BLaER1 treated with 17β-estradiol and CSF1 and Interleukin-3, amounts not matched to agents 10 nM and 100 nM (cell line): ENCODE results near the gene TAF11L12.
"Not testable (repeated sequence)": the region's sequence is repeated elsewhere in the genome, so short reads cannot be mapped to it uniquely, and the experiment has no call there.

Experiments
- H3K27ac ChIP-seq, 11 experiments: shearing (Covaris generic); formaldehyde crosslinking; 2 replicates each; pipeline ENCODE4 v1.8.1; 2022
- H3K27me3 ChIP-seq, 11 experiments: shearing (Covaris generic); formaldehyde crosslinking; 2 replicates each; pipeline ENCODE4 v1.8.1; 2022
- H3K36me3 ChIP-seq, 11 experiments: shearing (Covaris generic); formaldehyde crosslinking; 2 replicates each; pipeline ENCODE4 v1.8.1; 2022
- H3K4me1 ChIP-seq, 10 experiments: shearing (Covaris generic); formaldehyde crosslinking; 2 replicates each; pipeline ENCODE4 v1.8.1; 2022
- H3K4me2 ChIP-seq, 11 experiments: shearing (Covaris generic); formaldehyde crosslinking; 2 replicates each; pipeline ENCODE4 v1.8.1; 2022
- H3K4me3 ChIP-seq, 10 experiments: shearing (Covaris generic); formaldehyde crosslinking; 2 replicates each; pipeline ENCODE4 v1.8.1; 2022
- H3K9ac ChIP-seq, 11 experiments: shearing (Covaris generic); formaldehyde crosslinking; 2 replicates each; pipeline ENCODE4 v1.8.1; 2022
- H3K9me3 ChIP-seq, 11 experiments: shearing (Covaris generic); formaldehyde crosslinking; replicated peaks in 1 of 11; 2 replicates each; pipeline ENCODE4 v1.8.1; 2022
- H4K20me1 ChIP-seq, 11 experiments: shearing (Covaris generic); formaldehyde crosslinking; 2 replicates each; pipeline ENCODE4 v1.8.1; 2022
- Cebpa-rat ChIP-seq, 11 experiments: shearing (Covaris generic); IDR thresholded peaks; 2 replicates each; pipeline ENCODE4 v1.8.1; 2022

The TAF11L12 gene

DNA sequence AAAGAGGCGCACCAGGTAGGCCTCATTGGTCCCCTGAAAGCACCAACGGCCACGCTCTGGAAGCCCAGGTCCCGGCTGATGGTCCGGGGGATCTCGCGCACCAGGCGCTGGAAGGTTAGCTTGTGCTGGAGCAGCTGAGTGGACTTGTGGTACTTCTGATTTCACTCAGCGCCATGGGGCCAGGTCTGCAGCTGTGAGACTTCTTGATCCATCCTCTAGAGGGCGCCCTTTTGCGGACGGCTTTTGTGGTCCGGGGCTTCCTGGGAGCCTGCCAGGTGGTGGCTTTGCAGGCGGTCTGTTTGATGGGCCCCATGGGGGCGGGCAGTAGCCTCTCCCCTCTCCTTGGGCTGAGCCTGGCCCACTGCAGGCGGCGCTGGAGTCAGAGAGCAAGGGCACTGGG is 10.4 kb downstream of the TAF11L12 start:
- TF ChIP-seq Cebpa-rat (IDR thresholded peaks at IDR 0.05), result no peak
- peaks cover 0 to 16% (median 10%) of the 10 kb centered on the region in 10 experiments; a peak in 14 of 20 replicates for H3K4me1 ChIP-seq
- peak overlapping the region in 9 of 11 experiments; percentile 31 to 69 (median 53); a peak in 18 of 22 replicates for H3K4me2 ChIP-seq
- no peaks in the 10 kb centered on the region for H3K36me3 ChIP-seq
- H4K20me1 ChIP-seq, result no peaks in the 10 kb centered on the region
- peaks cover 0 to 4% (median 0%) of the 10 kb centered on the region in 11 experiments; a peak in 4 of 22 replicates for H3K27me3 ChIP-seq
- 0 out of 22 replicates have a peak, but pooled peaks cover 0 to 4% (median 0%) of the 10 kb centered on the region in 11 experiments for H3K9me3 ChIP-seq
- no peak overlapping the region for H3K4me3 ChIP-seq
- H3K27ac ChIP-seq, result no peak overlapping the region
- H3K9ac ChIP-seq, result no peak overlapping the region

DNA sequence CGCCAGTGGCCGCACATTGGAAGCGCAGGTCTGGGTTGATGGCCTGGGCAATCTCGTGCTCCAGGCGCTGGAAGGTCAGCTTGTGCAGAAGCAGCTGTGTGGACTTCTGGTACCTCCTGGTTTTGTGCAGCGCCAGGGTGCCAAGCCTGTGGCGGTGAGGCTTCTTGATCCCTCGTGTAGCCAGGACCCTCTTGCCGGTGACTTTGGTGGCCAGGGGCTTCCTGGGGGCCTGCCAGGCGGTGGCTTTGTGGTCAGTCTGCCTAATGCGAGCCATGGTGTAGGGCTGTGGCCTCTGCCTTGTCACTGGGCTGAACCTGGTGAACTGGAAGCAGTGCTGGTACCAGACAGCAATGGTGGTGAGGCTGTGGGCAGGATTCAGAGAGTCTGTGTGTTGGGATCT is 15.5 kb downstream of the TAF11L12 start:
- H3K9me3 ChIP-seq, result 0 out of 22 replicates have a peak, but pooled peaks cover 0 to 2% (median 0%) of the 10 kb centered on the region in 11 experiments
- peaks cover 0 to 3% (median 0%) of the 10 kb centered on the region in 11 experiments; a peak in 3 of 22 replicates for H3K27me3 ChIP-seq
- no peaks in the 10 kb centered on the region for H3K36me3 ChIP-seq
- H3K4me3 ChIP-seq, result no peak overlapping the region
- H3K4me2 ChIP-seq, result no peak overlapping the region
- no peaks in the 10 kb centered on the region for H4K20me1 ChIP-seq
- no peak for TF ChIP-seq Cebpa-rat (IDR thresholded peaks at IDR 0.05)
- H3K4me1 ChIP-seq, result peaks cover 0 to 2% (median 1%) of the 10 kb centered on the region in 10 experiments; a peak in 14 of 20 replicates
- H3K27ac ChIP-seq, result no peak overlapping the region
- H3K9ac ChIP-seq, result no peak overlapping the region

DNA sequence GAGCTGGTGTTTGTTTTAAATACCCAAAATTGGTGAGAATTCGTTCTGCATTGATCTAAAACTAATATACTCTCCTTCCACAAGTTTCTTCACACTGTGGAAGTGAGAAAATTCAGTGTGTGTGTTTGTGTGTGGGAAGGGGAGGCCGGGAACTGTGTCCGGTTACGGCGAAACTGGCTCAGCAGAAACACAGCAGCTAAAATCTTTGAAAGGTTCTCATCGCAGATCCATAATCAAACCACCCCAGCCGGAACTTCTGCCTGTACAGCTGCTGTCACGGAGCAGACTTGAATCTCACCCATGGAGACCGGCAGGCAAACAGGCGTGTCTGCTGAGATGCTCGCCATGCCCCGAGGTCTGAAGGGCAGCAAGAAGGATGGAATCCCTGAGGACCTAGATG is 21.6 kb downstream of the TAF11L12 start, which contains the start of gene TAF11L13:
Gene TAF11L13 (plus strand): TSS at position 301 of the 400 bp plus-strand sequence.
- not testable (repeated sequence) for H4K20me1 ChIP-seq, H3K4me3 ChIP-seq

GRCh38 chr5:17634160-17634559 is 24.0 kb downstream of the TAF11L12 start, which contains the start of gene TAF11L14:
Gene TAF11L14, plus strand, starts transcription at chr5:17634460.
- Histone ChIP-seq H3K36me3 (no peaks in the 10 kb centered on the region), H3K9ac (no peak within 1 kb of the TSS), H3K27ac (no peak within 1 kb of the TSS), H4K20me1 (no peaks in the 10 kb centered on the region), H3K4me3 (no peak within 1 kb of the TSS), H3K4me2 (no peak within 1 kb of the TSS), H3K27me3 (no peaks in the 10 kb centered on the region), H3K9me3 (no peaks in the 10 kb centered on the region), H3K4me1 (no peaks in the 10 kb centered on the region)
- TF ChIP-seq Cebpa-rat (IDR thresholded peaks at IDR 0.05), result no peak

More for the DNA sequence above, 21.6 kb downstream of the TAF11L12 start, which contains the start of gene TAF11L13:
- H3K4me1 ChIP-seq, H3K9me3 ChIP-seq, H3K27ac ChIP-seq, H3K4me2 ChIP-seq, H3K27me3 ChIP-seq, H3K36me3 ChIP-seq, H3K9ac ChIP-seq: not testable (repeated sequence)

- H3K9ac ChIP-seq, H3K27ac ChIP-seq, H3K27me3 ChIP-seq, H3K36me3 ChIP-seq, H3K4me2 ChIP-seq, H3K4me3 ChIP-seq, H3K9me3 ChIP-seq, H4K20me1 ChIP-seq, H3K4me1 ChIP-seq: not testable (repeated sequence)
Observed at GRCh38 chr5:17649232-17649631, 39.0 kb downstream of the TAF11L12 start.

DNA sequence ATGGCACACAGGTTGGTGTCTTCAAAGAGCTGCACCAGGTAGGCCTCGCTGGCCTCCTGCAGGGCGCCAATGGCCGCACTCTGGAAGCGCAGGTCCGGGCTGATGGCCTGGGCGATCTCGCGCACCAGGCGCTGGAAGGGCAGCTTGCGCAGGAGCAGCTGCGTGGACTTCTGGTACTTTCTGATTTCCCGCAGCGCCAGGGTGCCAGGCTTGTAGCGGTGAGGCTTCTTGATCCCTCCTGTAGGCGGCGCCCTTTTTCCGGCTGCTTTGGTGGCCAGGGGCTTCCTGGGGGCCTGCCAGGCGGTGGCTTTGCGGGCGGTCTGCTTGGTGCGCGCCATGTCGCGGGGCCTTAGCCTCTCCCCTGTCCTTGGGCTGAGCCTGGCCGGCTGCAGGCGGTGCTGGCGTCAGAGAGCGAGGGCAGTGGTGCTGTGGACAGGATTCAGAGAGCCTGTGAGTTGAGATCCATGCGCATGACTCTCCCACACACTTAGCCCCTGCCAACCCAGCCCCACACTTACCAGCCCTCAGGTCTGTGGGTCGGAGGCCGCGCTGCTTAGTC is 45.1 kb downstream of the TAF11L12 start:
- H3K27ac ChIP-seq, H3K4me2 ChIP-seq, H3K36me3 ChIP-seq, H3K27me3 ChIP-seq, H3K4me3 ChIP-seq, H3K4me1 ChIP-seq, H4K20me1 ChIP-seq, H3K9ac ChIP-seq: not testable (repeated sequence)
- peaks cover 0 to 16% (median 5%) of the 10 kb centered on the region in 11 experiments; a peak in 5 of 22 replicates for H3K9me3 ChIP-seq

DNA sequence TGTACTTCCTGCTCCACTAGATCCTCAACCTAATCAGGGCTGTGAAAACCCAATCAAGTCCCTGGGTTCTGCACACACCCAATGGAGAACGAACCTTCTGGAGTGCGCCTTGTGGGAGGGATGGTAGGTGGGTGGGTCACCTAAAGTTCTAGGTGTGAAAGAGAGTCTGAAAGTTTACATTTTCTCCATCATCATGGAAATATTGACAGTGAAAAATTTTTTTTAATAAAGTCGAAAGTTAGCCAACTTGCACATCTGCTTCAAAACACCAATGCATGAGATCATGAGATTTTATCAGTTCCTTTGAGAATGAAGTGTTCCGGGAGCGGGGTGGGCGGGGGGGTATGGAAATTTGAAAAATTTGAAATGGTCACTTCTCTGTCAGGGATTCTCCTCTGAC is 45.7 kb downstream of the TAF11L12 start:
- no peaks in the 10 kb centered on the region for H3K27me3 ChIP-seq
- no peak overlapping the region for H3K9ac ChIP-seq
- H3K36me3 ChIP-seq, result no peaks in the 10 kb centered on the region
- no peak overlapping the region for H3K4me2 ChIP-seq
- no peaks in the 10 kb centered on the region for H3K4me1 ChIP-seq
- H3K27ac ChIP-seq, result no peak overlapping the region
- H3K4me3 ChIP-seq, result no peak overlapping the region
- H3K9me3 ChIP-seq, result peaks cover 0 to 16% (median 6%) of the 10 kb centered on the region in 11 experiments; a peak in 6 of 22 replicates
- TF ChIP-seq Cebpa-rat (IDR thresholded peaks at IDR 0.05), result no peak
- no peaks in the 10 kb centered on the region for H4K20me1 ChIP-seq
